Spleen (tissue), 7 donors: ENCODE results near the gene NT5C.

Experiments used
- CTCF ChIP-seq, 11 experiments: fragments of 200-600 bp in 7 of 11; fragments of 450-650 bp in 4 of 11; sonication (generic) in 4 of 11; IDR thresholded peaks in 8 of 11; conservative IDR thresholded peaks in 3 of 11; 1 replicate in 7 of 11; 2 replicates in 4 of 11; pipeline versions ENCODE4 v1.4.0 to v1.8.0; 2016 to 2021; ENCODE audit warnings: antibody characterized with exemption in 11 of 11, inconsistent platforms in 4 of 11, mild to moderate bottlenecking in 1 of 11
- POLR2A ChIP-seq, 3 donors: fragments of 450-650 bp; IDR thresholded peaks; one replicate each; pipeline ENCODE4 v1.5.1; 2017; ENCODE audit warnings: antibody characterized with exemption in 3 of 3, mild to moderate bottlenecking in 1 of 3
- POLR2AphosphoS5 ChIP-seq, 3 donors: sonication (generic); formaldehyde crosslinking; IDR thresholded peaks; one replicate each; pipeline ENCODE4 v1.5.1; 2017; ENCODE audit warnings: antibody characterized with exemption in 3 of 3
- donor health status: DM: no; HTN: no; CAD: no; lungs with moderate emphysema.
- donor health status: DM: no; HTN: no; CAD: no.
- donor health status: DM: no; HTN: no; CAD: no.

- no peak for TF ChIP-seq CTCF (IDR thresholded peaks at IDR 0.05 in 8 of 11, conservative IDR thresholded peaks at IDR 0.05 in 3 of 11)
- TF ChIP-seq POLR2A (IDR thresholded peaks at IDR 0.05): no peak
- TF ChIP-seq POLR2AphosphoS5 (IDR thresholded peaks at IDR 0.05): no peak
Measured at GRCh38 chr17:75126954-75127353, 4.6 kb downstream of the NT5C start.
